ENCODE data around the gene MIDN.
A peak's percentile ranks its signal among the peaks of the same experiment; 100 is the strongest.
"Not testable (repeated sequence)": the region's sequence is repeated elsewhere in the genome, so short reads cannot be mapped to it uniquely, and the experiment has no call there.

MIDN gene

GRCh38 chr19:1248139-1248785 is at the start of gene MIDN:
Gene MIDN, plus strand, starts transcription at chr19:1248583. Its CDS starts 1,714 bp downstream, at chr19:1250297.
- H3K4me3 ChIP-seq (ENCODE audit: low read depth, low read length), result peak within 1 kb of the TSS; percentile 77
- peak; percentile 89 for DNase-seq (ENCODE audit: low read depth)
- TF ChIP-seq CTCF (IDR thresholded peaks at IDR 0.05; ENCODE audit: insufficient read depth, low read depth, low read length, missing control alignments), result peak; percentile 43

GRCh38 chr19:1199531-1199930 is 48.9 kb upstream of the MIDN start:
- no peak overlapping the region for H3K4me3 ChIP-seq (ENCODE audit: low read depth, low read length)
- no peak for DNase-seq (ENCODE audit: low read depth)
- no peak for TF ChIP-seq CTCF (IDR thresholded peaks at IDR 0.05; ENCODE audit: insufficient read depth, low read depth, low read length, missing control alignments)

- DNase-seq (ENCODE audit: low read depth), result not testable (repeated sequence)
Measured at GRCh38 chr19:1200614-1201013, 47.8 kb upstream of the MIDN start.

GRCh38 chr19:1205114-1206099 is 43.0 kb upstream of the MIDN start, which contains the start of gene STK11:
Gene STK11, plus strand, starts transcription at chr19:1205778. Its CDS starts 1,136 bp downstream, at chr19:1206914.
- DNase-seq (ENCODE audit: low read depth), result peak; percentile 99
- no peak for TF ChIP-seq CTCF (IDR thresholded peaks at IDR 0.05; ENCODE audit: insufficient read depth, low read depth, low read length, missing control alignments)
- H3K4me3 ChIP-seq (ENCODE audit: low read depth, low read length), result peak within 1 kb of the TSS; percentile 84

More at GRCh38 chr19:1200614-1201013, 47.8 kb upstream of the MIDN start:
- H3K4me3 ChIP-seq (ENCODE audit: low read depth, low read length), result not testable (repeated sequence)

GRCh38 chr19:1206150-1206863 is 42.1 kb upstream of the MIDN start:
- no peak for DNase-seq (ENCODE audit: low read depth)
- no peak for TF ChIP-seq CTCF (IDR thresholded peaks at IDR 0.05; ENCODE audit: insufficient read depth, low read depth, low read length, missing control alignments)
- H3K4me3 ChIP-seq (ENCODE audit: low read depth, low read length), result peak overlapping the region; percentile 67

GRCh38 chr19:1206864-1207450 is 41.4 kb upstream of the MIDN start:
- H3K4me3 ChIP-seq (ENCODE audit: low read depth, low read length), result peak overlapping the region; percentile 67
- TF ChIP-seq CTCF (IDR thresholded peaks at IDR 0.05; ENCODE audit: insufficient read depth, low read depth, low read length, missing control alignments), result no peak
- DNase-seq (ENCODE audit: low read depth), result peak; percentile 53

- not testable (repeated sequence) for H3K4me3 ChIP-seq (ENCODE audit: low read depth, low read length); DNase-seq (ENCODE audit: low read depth)
Measured at GRCh38 chr19:1208830-1209229, 39.6 kb upstream of the MIDN start.

All from GM12865 (cell line).